ENCODE measurements around the gene LBHD2.

GRCh38 chr14:103104389-103104653 lies 20.3 kb downstream of the LBHD2 start:
- TF ChIP-seq CTCF (IDR thresholded peaks at IDR 0.05) (no peak), EZH2 (IDR thresholded peaks at IDR 0.05; ENCODE audit: borderline replicate concordance, insufficient read depth, low read depth, low read length, poor library complexity, severe bottlenecking) (no peak)
